Mammary epithelial cell (primary cell): ENCODE results near the gene DDX46.

Experiments used
- CTCF ChIP-seq, 2 donors: IDR thresholded peaks in 1 of 2; conservative IDR thresholded peaks in 1 of 2; 2 replicates each; pipeline ENCODE4 v1.5.1; 2011 to 2012; ENCODE audit warnings: inconsistent platforms in 2 of 2, low read length in 2 of 2, mild to moderate bottlenecking in 2 of 2, control low read depth in 1 of 2, low read depth in 1 of 2; ENCODE audit not compliant: insufficient read depth in 1 of 2; ENCODE audit errors: extremely low read depth in 1 of 2
- EZH2 ChIP-seq: IDR thresholded peaks from 2 replicates; pipeline ENCODE4 v1.6.1; 2012; ENCODE audit warnings: low read length, inconsistent platforms, borderline replicate concordance

DNA sequence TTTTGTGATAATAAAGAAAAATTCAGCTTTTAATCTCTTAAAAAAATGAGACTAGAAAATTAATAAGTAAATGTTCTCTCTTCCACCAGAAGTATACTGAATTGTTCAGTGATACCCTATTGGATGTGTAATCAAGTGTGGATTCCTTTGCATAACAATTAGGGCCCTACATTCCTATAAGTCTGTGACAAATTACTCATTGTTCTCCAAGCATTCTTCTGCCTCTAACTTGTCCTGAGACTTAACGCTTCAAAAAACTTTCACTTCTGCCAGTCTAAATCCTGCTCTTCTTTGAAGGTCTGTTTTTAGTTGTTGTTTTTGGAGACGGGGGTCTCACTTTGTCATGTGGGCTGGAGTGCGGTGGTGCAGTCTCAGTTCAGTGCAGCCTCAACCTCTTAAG lies 9.2 kb upstream of the DDX46 start:
- TF ChIP-seq EZH2 (no peak), CTCF (conservative IDR thresholded peaks at IDR 0.05 in 1 of 2, IDR thresholded peaks at IDR 0.05 in 1 of 2; ENCODE audit: extremely low read depth in 1 of 2, insufficient read depth in 1 of 2, low read depth in 1 of 2, low read length in 2 of 2) (no peak)
